ENCODE measurements around the gene ZBTB5. TPM values are rescaled to one million over a fixed set of nuclear protein-coding genes. Genes with fewer than 3 reads are reported as not detected.

ZBTB5 gene
- total and polyA plus RNA-seq, 2 of the 8 experiments (the other 6 are each of a cell fraction or from before 2014, with no cell fraction given) = 13.3 to 14.5 TPM

GRCh38 chr9:37503736-37504135 lies 38.5 kb upstream of the ZBTB5 start:
- peaks cover 6 to 9% of the 10 kb centered on the region in 2 experiments for H4K20me1 ChIP-seq (replicated peaks in 1 of 2; ENCODE audit: control insufficient read depth in 1 of 2, insufficient read depth in 2 of 2, low read length in 2 of 2)
- no peak overlapping the region for H3K56ac ChIP-seq (replicated peaks; ENCODE audit: insufficient read length, low read depth, low read length)
- no peaks in the 10 kb centered on the region for H3K79me2 ChIP-seq (ENCODE audit: control insufficient read depth in 1 of 2, insufficient read depth in 2 of 2, low read length in 2 of 2)
- H3K27ac ChIP-seq (ENCODE audit: low read depth, low read length) = no peak overlapping the region
- no peak overlapping the region for H2AFZ ChIP-seq (ENCODE audit: low read length)
- H3K9ac ChIP-seq (replicated peaks in 1 of 4; ENCODE audit: extremely low read depth in 1 of 4, low read depth in 3 of 4, low read length in 3 of 4) = no peak overlapping the region
- no peak overlapping the region for H3K14ac ChIP-seq (ENCODE audit: insufficient read length)
- no peak overlapping the region for H2AK5ac ChIP-seq (ENCODE audit: low read depth, low read length)
- no peak overlapping the region for H2BK120ac ChIP-seq (replicated peaks; ENCODE audit: low read depth, low read length)
- DNase-seq (ENCODE audit: low read depth in 1 of 2, low spot score in 2 of 2) (no peak), FAIRE-seq (no peak)
- ChIA-PET POLR2A (ENCODE audit: partially characterized antibody) (interaction anchor here (0.6 to 3.5 kb wide), 4 partner anchors 9 to 224 kb away, joined by 3 to 15 read pairs (median 4); partner anchors contain the start of gene POLR1E), CTCF (ENCODE audit: partially characterized antibody) (no interaction called here)
- H3K79me1 ChIP-seq (ENCODE audit: low read depth, low read length) = no peaks in the 10 kb centered on the region; the same call in 1 of the 2 replicates
- no peak overlapping the region for H2BK20ac ChIP-seq (ENCODE audit: low read length)
- no peak overlapping the region for H3K4me2 ChIP-seq (ENCODE audit: insufficient read depth in 1 of 2, low read depth in 2 of 2, low read length in 2 of 2)
- H2BK5ac ChIP-seq (ENCODE audit: low read depth, low read length) = no peak overlapping the region
- H3K23ac ChIP-seq (ENCODE audit: insufficient read length) = no peak overlapping the region
- WGBS, 2 experiments (ENCODE audit: extremely low coverage in 1 of 2, insufficient coverage in 1 of 2, insufficient read length in 1 of 2, insufficient replicate concordance in 2 of 2, low coverage in 1 of 2, low lambda C conversion rate in 2 of 2, missing lambda C conversion rate in 1 of 2) = 98% methylated on average over 3 of the region's 3 CpGs; no CpG with 5 or more reads in 1 of the 2 experiments
- no peak overlapping the region for H3K18ac ChIP-seq (ENCODE audit: extremely low read depth, low read length)
- no peaks in the 10 kb centered on the region for H3K9me3 ChIP-seq (ENCODE audit: insufficient read depth in 2 of 2, low read depth in 1 of 2, low read length in 1 of 2)
- no peak overlapping the region for H4K91ac ChIP-seq (replicated peaks; ENCODE audit: insufficient read length, low read length)
- H2BK15ac ChIP-seq (ENCODE audit: low read length) = no peak overlapping the region
- no peaks in the 10 kb centered on the region for H3K23me2 ChIP-seq (ENCODE audit: low read depth, low read length)
- no peaks in the 10 kb centered on the region for H3K27me3 ChIP-seq (replicated peaks in 1 of 4; ENCODE audit: control insufficient read depth in 3 of 4, extremely low read depth in 1 of 4, insufficient read depth in 3 of 4, low read length in 3 of 4)
- H2BK12ac ChIP-seq (ENCODE audit: low read depth, low read length) = no peak overlapping the region
- H3K4me3 ChIP-seq (ENCODE audit: extremely low read depth in 1 of 4, insufficient read depth in 2 of 4, low read depth in 3 of 4, low read length in 4 of 4) = no peak overlapping the region
- peaks cover 11 to 58% (median 40%) of the 10 kb centered on the region in 4 experiments for H3K36me3 ChIP-seq (ENCODE audit: control insufficient read depth in 2 of 4, insufficient read depth in 4 of 4, low read length in 3 of 4)
- H3K4ac ChIP-seq (replicated peaks; ENCODE audit: insufficient read length, low read depth, low read length) = no peak overlapping the region
- no peak overlapping the region for H4K5ac ChIP-seq (ENCODE audit: insufficient read length, low read depth, low read length)
- H3K4me1 ChIP-seq (replicated peaks in 1 of 4; ENCODE audit: control insufficient read depth in 3 of 4, insufficient read depth in 4 of 4, low read length in 3 of 4) = no peaks in the 10 kb centered on the region
- H4K8ac ChIP-seq (ENCODE audit: extremely low read depth, insufficient read depth, low read length) = no peak overlapping the region
- TF ChIP-seq CREB1 (IDR thresholded peaks at IDR 0.05) (no peak), ATF3 (IDR thresholded peaks at IDR 0.05; ENCODE audit: insufficient read depth, low read depth, low read length) (no peak), POU5F1 (IDR thresholded peaks at IDR 0.05; ENCODE audit: low read depth, low read length) (no peak), JUND (IDR thresholded peaks at IDR 0.05; ENCODE audit: low read length) (no peak), KDM4A (IDR thresholded peaks at IDR 0.05; ENCODE audit: low read depth, low read length, severe bottlenecking) (no peak), SRF (IDR thresholded peaks at IDR 0.05; ENCODE audit: low read depth, low read length) (no peak), SIRT6 (IDR thresholded peaks at IDR 0.05; ENCODE audit: low read length) (no peak), RBBP5 (IDR thresholded peaks at IDR 0.05; ENCODE audit: borderline replicate concordance, low read depth, low read length) (no peak), BRCA1 (IDR thresholded peaks at IDR 0.05; ENCODE audit: low read depth, low read length) (no peak), FOSL1 (IDR thresholded peaks at IDR 0.05; ENCODE audit: insufficient read depth, low read depth, low read length) (no peak), EGR1 (IDR thresholded peaks at IDR 0.05; ENCODE audit: borderline replicate concordance, low read depth, low read length) (no peak), CTBP2 (IDR thresholded peaks at IDR 0.05; ENCODE audit: borderline replicate concordance, insufficient read depth, insufficient read length, low read length) (no peak), RAD21 (IDR thresholded peaks at IDR 0.05 in 1 of 2, conservative IDR thresholded peaks at IDR 0.05 in 1 of 2; ENCODE audit: low read depth in 2 of 2, low read length in 2 of 2) (no peak), TEAD4 (IDR thresholded peaks at IDR 0.05; ENCODE audit: low read depth, low read length) (no peak), SP2 (IDR thresholded peaks at IDR 0.05; ENCODE audit: low read length) (no peak)

All from H1 (cell line).